Inflammatory macrophage treated with lipopolysaccharide for 1 hour (primary cell): ENCODE measurements around the gene GPR156.
A peak's percentile ranks its signal among the peaks of the same experiment; 100 is the strongest.
"Not testable (repeated sequence)": the region's sequence is repeated elsewhere in the genome, so short reads cannot be mapped to it uniquely, and the experiment has no call there.

Experiments
- DNase-seq, 2 donors: peaks; one replicate each; pipeline ENCODE4 v3.0.0-alpha.2; 2020 to 2022

The GPR156 gene

DNA sequence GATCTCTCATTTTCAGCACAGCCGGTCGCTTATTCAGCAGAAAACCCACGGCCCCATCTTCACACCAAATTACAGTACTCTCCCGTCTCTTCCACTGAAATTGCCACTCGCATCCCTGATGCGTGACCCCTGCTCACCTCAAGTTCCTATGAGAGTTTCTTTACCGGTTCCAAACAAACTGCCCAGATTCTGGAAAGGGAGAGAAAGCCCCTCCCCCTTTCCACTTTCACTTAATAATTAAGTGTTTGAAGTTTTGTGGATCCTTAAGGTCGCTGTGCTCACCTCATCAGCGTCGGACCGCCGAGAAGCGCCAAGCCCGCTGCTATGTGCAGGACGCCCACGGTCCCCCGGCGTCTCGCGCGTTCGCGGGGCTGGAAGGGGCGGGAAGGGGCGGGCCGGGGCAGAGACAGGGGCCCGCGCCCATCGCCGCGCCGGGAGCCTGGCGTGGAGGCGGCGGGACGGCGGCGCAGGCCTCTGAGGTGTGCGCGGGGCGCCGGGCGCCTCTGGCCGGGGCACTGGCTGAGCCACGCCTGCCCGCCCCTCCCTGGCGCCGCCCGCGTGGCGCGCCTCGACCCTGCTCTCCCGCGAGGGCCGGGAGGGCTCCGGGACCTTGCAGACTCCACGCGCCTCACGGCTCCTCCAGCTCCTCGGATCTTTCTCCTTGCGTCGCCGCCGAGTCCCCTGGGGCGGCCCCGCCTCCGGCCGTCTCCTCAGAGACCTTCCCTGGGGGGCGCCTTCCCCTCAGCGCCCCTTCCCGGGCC is at the start of gene GPR156:
Gene GPR156 (minus strand): TSS at position 476 of the 761 bp plus-strand sequence. CDS start 41,124 bp downstream, outside the sequence.
- DNase-seq, result no peak

DNA sequence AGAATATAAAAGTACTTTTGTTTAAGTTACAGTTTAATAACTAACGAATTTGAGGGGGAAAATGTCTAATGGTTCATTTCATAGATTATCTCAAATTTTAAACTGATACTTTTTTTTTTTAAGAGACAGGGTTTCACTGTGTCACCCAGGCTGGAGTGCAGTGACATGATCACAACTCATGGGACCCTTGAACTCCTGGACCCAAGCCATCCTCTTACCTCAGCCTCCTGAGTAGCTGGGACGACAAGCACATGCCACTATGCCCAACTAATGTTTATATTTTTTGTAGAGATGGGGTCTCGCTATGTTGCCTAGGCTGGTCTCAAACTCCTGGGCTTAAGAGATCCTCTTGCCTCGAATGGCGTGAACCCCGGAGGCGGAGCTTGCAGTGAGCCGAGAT is 47.6 kb upstream of the GPR156 start:
- DNase-seq, result no peak

DNA sequence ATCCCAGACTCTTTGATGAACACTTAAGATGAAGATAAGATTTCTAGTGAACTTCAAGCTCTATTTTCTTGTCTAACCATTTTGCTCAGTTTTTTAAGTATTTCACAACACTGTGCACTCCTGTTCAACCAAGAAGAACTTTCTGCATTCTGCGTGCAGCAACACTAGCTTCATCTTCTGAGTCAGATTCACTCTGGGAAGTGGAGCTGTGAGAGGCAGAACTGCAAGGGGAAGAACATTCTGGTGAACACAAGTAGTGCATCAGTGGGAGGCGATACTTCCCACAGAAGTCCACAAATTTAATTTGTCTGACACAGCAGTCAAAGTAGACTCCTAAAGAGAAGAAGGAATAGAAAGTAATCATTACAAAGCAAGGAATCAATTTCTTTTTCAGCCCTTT is 46.1 kb upstream of the GPR156 start:
- peak; percentile 59 to 85 for DNase-seq

DNA sequence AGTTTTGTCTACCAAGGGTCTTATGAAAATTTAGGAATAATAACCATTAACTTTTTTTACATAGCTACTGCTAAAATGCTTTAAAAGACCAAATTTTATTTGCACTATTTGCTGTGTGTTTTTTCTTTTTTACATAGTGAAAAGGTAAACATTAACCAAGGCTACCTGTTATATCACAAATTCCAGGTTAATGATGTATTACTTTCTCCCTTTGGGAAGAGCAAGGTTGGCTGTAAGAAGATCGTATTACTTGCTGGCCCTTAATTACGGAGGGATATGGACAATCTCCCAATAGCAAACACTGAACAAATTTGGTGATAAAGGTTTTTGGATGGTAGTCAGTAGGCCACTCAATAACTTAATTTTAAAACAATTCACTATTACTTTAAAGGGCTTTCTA is 41.8 kb upstream of the GPR156 start:
- no peak for DNase-seq

DNA sequence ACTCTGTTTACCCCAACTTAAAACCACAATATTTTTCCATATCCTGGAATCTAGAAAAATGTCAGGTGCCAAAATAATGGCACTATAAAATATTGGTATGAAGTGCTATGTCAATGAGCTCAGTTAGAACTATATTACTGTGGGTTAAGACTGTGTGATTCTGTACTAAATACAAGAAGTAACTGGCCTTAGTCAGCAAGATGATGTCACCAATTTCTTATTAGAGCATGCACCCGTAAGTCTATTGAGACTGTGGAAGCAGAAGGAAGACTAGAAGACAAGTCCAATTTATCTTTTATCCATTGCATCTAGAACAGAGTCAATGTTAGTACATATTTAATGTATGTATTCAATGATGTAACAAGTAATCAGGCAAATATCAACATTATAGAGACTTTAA is 39.2 kb upstream of the GPR156 start:
- DNase-seq, result peak; percentile 54 to 74

DNA sequence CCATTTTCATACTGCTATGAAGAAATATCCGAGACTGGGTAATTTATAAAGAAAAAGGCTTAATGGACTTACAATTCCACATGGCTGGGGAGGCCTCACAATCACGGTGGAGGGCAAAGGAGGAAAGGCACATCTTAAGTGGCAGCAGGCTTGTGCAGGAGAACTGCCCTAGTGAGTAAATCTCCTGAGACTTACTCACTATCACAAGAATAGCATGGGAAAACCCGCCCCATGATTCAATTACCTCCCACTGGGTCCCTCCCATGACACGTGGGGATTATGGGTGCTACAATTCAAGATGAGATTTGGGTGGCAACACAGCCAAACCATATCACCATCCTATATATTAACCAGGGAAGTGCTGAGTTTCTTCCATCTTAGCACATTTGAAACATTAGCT is 38.7 kb upstream of the GPR156 start:
- DNase-seq, result peak; percentile 64 to 84

DNA sequence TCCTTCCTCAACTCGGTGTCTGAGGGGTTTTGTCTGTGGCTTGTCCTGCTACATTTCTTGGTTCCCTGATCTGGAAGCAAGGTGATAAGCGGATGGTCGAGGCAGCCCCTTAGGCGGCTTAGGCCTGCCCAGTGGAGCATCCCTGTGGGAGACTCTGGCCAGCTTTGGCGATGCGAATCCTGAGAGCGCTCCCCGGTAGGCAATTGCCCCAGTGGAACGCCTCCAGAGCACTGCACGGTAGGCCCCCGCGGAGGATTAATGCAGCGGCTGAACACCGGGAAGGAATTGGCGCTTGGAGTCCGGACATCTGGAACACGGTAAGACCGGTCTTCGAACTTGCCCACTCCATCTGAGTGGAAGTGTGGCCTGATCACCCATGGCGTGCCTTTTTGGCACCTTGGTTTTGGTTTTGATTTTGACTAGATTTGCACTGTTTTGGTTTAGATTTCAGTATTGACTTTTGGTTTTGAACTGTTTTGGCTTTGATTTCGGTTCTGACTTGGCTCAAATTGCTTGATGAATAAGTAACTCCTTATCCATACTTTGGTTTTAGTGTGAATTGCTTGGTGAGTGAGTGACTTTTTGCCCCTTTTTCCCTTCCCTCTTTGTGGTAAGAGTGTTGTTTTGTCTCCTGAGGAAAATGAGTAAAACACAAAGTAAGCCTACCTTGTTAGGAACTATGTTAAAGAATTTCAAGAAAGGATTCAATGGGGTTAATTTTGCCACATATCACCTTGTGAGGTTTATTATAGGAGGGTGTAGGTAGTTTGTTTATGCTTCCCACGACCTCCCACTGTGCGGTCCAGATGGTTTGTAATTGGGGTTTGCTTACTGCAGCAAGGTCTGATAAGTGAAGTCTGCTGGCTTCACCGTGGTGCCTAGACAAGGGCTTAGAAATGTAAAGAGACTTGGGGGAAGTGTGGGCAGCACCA is 27.1 kb upstream of the GPR156 start:
- DNase-seq, result no peak

DNA sequence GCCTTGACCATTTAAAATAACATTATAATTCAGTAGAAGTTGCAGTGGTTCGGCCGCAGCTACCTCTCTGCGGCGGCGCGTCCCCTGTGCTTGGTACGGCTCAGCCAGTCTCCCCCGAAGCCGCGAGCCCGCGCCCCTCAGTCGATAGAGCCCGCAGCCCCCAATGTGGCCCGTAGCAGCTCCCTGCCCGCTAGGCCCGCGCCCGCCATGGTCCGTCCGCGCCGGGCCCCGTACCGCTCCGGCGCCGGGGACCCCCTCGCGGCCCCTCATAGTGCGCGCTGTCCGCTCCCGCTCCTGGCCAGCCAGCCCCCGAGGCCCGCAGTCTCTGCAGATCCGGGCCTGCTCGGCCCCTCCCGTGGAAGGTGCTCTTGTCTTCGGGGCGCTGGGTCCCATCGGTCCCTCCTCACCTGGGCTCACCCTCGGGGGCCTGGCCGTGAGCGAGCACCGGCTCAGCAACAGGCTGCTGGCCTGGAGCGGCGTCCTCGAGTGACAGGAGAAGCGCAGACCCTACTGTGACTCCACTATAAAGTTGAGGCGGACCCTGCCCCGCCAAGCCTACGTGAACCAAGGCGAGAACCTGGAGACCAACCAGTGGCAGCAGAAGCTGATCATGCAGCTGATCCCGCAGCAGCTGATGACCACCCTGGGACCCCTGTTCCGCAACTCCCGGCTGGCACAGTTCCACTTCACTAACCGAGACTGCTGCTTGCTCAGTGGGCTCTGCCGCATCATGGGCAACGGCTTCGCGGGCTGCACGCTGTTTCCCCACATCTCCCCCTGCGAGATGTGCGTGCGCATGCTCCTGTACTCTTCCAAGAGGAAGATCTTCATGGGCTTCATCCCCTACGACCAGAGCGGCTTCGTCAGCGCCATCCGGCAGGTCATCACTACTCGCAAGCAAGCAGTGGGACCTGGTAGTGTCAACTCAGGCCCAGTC is 21.8 kb upstream of the GPR156 start:
- DNase-seq, result no peak

DNA sequence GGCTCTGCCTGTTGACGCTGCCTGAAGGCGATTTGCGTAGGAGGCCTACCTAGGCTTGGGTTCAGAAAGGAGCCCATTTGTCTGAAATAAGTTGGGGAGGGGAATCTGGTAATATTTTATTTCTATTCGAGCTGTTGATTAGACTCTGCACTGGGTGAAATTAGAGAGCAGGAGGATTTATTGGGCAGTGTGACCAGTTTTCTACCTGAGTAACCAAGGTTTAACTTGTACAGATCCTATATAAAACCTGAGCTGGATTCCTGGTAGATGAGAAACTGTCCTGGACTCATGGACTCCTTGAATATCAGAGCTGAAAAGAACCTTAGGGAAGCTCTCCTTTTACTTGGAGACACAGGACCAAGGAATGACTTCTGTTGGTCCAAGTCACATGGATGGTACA is 19.6 kb upstream of the GPR156 start:
- no peak for DNase-seq

DNA sequence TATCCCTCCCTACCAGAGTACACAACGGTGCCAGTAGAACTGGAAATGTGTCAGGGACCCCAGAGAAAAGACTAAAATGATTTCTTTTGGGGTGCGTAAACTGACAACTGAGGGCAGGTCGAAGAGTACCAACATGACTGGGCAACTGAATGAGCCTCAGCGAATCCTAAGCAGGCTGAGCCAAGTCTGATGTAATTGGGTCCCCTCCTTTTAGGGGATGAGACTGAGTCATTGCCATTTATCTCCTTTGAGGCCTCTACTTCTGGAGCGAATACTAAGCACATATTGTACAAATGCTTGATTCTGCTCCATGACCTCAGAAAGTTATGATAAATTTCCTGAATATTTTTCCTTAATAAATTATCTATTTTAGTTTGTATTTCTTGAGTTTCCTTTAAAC is 17.3 kb upstream of the GPR156 start:
- DNase-seq, result no peak

DNA sequence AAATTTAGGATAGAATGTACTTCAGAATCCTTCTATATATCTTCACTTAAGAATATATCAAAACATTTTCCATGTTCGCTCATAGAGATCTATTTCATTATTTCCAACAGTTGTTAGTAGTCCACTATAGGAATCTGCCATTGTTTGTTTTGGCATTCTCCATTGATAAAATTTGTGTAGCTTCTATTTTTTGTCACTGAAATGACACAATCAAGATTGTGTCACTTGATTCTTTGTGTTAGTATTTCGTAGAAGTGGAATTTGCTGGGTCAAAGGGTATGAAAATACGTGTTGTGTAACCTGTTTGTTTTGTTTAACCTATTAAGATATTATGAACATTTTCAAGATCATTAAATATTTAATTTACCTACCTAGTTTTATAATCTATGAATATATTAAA is 15.9 kb upstream of the GPR156 start:
- DNase-seq, result no peak

DNA sequence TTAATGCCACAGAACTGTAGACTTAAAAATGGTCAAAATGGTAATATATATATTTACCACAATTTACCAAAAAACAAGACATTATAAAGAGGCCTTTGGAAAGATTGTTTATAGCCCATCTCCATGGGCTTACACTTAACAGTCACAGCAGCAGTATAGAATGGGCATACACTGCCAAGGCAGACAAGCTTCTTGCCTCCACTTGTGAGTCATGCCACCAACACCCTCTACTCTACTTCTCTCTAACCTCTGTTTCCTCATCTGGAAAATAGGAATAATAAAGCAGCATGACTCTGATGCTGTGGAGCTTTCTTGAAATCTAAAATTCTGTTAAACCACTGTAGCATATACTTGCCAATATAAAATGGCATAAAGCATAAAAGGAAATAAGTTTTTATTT is 14.4 kb upstream of the GPR156 start:
- DNase-seq, result peak; percentile 26 to 37

DNA sequence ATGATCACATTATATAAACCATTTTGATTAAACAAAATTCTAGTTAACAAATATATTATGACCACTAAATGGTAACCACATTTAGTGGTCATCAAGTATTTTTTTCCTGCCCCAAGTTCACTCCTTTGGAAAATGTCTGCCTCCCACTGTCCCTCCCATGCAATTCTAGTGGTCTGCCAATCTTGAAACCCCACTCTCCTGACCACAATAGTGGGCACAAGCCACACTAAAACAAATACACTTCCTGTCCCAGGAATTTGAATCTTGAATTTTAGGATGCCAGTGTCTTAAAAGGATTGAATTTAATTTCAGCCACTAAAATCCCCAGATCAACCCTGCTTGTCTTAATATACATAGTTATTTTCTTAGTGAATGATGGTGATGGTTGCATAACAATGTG is 14.0 kb upstream of the GPR156 start:
- no peak for DNase-seq

DNA sequence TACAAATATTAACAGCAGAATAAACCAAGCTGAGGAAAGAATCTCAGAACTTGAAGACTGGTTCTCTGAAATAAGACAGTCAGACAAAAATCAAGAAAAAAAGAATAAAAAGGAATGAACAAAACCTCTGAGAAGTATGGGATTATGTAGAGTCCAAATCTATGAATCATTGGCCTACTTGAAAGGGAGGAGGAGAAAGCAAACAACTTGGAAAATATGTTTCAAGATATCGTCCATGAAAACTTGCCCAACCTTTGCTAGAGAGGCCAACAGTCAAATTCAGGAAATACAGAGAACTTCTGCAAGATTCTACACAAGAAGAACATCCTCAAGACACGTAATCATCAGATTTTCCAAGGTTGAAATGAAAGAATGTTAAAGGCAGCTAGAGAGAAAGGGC is 6.5 kb upstream of the GPR156 start:
- DNase-seq, result not testable (repeated sequence)

DNA sequence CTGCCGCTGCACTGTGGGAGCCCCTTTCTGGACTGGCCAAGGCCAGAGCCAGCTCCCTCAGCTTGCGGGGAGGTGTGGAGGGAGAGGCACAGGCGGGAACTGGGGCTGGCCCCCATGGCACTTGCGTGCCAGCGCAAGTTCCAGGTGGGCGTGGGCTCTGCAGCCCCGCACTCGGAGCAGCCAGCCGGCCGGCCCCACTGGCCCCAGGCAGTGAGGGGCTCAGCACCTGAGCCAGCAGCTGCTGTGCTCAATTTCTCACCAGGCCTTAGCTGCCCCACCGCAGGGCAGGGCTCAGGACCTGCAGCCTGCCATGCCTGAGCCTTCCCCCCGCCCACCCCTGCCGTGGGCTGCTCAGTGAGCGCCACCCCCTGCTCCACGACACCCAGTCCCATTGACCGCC is 4.6 kb upstream of the GPR156 start:
- DNase-seq, result no peak

DNA sequence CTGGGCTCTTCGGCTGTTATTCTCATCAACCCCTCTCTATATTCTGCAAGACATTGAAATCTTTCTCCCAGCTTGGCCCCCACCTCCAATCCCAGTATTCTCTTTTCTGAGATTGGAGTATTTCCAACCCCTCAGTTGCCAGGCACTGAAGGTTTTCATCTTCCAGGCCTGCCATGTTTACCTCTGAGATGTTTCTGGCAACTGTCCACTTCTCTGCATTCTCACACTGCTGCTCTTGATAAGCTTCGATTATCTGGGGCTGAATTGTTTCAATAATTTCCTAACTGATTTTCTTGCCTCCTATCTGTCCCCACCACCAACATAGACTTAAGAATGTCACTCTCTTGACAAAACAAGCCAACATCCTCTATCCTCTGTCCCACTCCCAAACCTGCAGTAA is 1.4 kb upstream of the GPR156 start:
- no peak for DNase-seq

DNA sequence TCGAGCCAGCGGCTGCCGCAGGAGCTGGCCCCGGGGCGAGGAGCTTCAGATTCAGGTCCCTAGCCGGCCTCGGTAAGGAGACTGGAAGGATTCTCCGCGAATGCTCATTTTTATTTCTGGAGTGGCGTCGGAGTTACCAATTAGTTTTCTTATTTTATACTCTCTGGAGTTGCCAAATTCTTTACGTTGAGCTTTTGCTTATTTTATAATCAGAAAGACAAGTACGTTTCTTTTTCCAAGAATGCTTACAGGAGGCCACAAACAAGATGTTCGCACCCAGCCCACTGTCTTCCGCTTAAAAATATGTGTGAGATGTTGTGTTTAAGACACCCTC is 453 bp upstream of the GPR156 start:
- DNase-seq, result no peak

DNA sequence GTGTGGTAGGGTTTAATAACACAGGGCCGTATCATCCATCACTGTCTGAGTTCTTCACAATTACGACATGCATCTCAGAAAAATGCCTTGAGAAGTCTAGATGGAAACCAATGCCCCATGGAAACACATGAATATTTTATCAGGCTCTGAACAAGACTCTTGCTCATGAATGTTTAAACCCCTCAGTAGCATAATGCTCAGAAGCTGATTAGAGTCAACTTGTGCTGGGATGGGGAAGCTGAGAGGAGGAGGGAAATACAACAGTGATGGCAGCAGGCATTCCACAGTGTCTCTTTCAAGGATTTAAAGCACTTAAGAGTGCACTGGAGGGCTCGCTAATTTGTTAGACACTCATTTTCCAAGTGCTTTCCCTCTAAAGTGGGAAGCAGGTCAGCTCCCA is 3.8 kb downstream of the GPR156 start:
- DNase-seq, result no peak

DNA sequence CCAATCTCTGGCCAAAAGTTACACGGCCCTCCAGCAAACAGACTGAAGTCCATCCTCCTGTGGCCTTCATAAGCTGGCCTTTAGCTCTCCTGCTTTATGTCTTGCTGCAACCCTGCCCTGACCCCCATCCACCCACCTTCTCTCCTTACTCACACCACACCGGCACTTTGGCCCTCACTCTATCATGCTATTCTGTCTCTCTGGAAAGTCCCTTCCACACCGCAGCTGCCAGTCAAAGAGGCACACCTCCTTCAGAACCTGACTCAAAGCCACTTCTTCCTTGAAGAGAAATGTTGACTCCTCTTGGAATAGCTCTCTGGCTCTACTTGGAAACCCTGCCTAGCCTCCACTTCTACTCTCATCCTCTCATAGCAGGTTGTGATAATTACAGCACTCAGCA is 4.5 kb downstream of the GPR156 start:
- DNase-seq, result no peak

DNA sequence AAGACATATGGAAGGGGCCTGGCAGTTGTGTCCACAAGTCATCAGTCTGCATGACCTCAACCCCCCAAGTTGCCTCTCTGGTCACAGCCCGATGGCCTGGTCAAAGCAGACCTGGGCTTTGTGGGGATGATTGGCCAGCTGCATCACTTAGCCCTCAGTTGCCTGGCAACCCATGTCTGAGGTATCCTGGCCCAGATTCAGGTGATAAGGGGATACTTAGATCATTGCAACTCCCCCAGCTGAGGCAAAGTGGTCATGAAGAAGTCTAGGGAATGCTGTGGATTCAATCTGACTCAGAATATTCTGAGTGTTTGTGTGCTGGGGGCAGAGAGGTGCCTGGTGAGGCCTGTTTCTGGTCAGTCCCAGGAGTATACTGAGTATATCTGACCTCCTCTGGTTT is 5.0 kb downstream of the GPR156 start:
- DNase-seq, result no peak

DNA sequence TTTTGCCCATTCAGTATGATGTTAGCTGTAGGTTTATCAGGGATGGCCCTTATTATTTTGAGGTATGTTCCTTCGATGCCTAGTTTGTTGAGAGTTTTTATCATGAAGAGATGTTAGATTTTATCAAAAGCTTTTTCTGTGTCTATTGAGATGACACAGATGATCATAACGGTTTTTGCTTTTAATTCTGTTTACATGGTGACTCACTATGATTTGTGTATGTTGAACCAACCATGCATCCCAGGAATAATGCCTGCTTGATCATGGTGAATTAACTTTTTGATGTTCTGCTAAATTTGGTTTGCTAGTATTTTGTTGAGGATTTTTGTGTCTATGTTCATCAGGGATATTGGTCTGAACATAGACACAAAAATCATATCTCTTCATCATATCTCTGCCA is 8.3 kb downstream of the GPR156 start:
- no peak for DNase-seq

DNA sequence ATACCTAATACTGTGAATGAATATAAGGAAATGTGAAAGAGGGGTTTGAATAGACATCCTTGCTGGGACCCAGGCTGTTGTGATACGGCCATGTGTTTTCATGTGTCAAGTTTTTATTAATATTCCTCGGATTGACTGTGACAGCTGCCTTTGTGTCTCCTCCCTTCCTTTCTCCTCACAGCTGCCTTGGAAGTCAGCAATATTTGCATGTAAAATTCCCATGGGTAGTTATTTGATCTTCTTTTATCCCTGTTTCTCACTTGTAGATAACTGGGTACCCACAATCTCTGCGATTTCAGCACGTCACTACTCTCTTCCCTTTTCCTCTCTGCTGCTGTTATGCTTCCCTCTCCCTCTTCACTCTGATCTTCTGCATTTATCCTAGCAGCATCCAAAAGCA is 9.4 kb downstream of the GPR156 start:
- no peak for DNase-seq

DNA sequence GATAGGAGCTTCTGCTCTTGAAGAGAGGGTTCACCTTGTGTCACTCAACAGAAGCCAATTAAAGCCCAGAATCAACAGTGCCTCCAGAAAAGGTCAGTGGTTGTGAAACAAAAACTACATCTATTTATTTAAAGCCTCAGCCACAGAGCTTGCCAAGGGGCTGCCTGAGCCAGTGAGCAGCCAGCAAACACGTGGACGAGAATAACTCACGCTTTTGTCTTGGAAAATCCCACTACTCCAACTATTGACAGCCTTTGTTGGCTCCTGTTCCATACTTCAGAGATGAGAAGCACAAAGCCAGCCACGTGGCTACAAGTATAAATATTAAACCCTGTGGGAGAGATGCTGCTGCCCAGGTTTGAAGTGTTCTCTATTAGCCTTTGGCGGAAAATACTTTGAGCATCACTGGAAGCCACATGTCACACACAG is 10.3 kb downstream of the GPR156 start:
- no peak for DNase-seq
